PFSK-1 (cell line): ENCODE measurements around the gene ACAA2.

ENCODE experiments used
- FOXP2 ChIP-seq: optimal IDR thresholded peaks from 2 replicates; pipeline ENCODE3; 2011; ENCODE audit warnings: borderline replicate concordance, control low read depth, inconsistent platforms; ENCODE audit not compliant: insufficient read depth; ENCODE audit errors: extremely low read length, extremely low read depth
- POLR2AphosphoS5 ChIP-seq: IDR thresholded peaks from 2 replicates; pipeline ENCODE4 v1.6.1; 2012; ENCODE audit warnings: low read depth, mild to moderate bottlenecking, control low read depth, low read length, moderate library complexity
- REST ChIP-seq, 2 experiments: IDR thresholded peaks; 2 replicates each; pipeline versions ENCODE4 v1.6.1 to v1.8.0; 2011 to 2012; ENCODE audit warnings: low read depth in 2 of 2, low read length in 2 of 2, control low read depth in 1 of 2, inconsistent platforms in 1 of 2, mild to moderate bottlenecking in 1 of 2, moderate library complexity in 1 of 2; ENCODE audit not compliant: insufficient read depth in 1 of 2
- SIN3A ChIP-seq: IDR thresholded peaks from 2 replicates; pipeline ENCODE4 v1.6.1; 2012; ENCODE audit warnings: mild to moderate bottlenecking, low read length, moderate library complexity, borderline replicate concordance; ENCODE audit not compliant: insufficient read depth
- TAF1 ChIP-seq: IDR thresholded peaks from 2 replicates; pipeline ENCODE4 v1.6.1; 2012; ENCODE audit warnings: low read length, control low read depth, borderline replicate concordance; ENCODE audit not compliant: insufficient read depth

ACAA2 gene

DNA sequence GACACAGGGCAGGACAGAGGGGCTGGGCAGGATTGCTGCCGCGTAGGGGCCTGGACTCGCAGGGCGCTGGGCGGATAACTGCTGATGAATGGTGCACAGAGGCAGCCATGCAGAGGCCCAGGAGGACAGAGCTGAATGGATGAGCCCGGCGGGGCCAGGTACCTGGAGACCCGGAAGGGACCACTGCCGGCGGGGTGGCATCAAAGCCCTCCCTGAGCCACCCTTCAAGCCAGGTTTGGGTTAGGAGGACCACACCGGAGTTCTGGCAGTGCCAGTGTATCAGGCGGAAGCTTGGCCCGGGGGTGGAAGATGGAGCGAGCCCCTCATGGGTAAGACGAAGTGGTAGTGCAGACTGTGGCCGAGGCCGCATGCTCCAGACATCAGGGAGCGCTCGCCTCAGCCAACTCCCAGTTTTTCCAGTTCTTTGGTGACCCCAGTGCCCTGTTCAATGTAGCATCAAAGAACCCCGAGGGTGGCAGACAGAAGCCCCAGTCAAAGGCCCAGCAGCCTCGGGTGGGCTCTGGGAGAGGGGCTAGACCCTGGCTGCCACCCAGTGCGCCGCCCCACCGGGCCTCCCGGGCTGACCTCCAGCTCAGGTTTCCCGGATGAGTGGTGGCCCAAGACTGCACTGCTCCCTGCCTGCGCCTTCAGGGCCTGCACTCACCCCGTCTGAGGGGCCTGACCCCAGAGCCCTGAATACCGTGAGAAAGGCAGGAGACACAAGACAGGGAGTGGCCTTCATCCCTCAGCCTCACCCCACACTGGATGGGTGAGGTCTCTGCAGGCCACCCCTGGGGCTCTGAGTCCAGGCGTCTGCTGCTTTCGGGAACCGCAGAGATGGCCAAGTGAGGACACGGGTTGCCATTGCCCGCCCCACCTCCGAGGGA lies 50.9 kb downstream of the ACAA2 start:
- no peak for TF ChIP-seq TAF1
- TF ChIP-seq FOXP2, result no peak
- TF ChIP-seq REST (IDR thresholded peaks at IDR 0.05; ENCODE audit: insufficient read depth in 1 of 2, low read depth in 2 of 2, low read length in 2 of 2), result no peak
- no peak for TF ChIP-seq POLR2AphosphoS5
- no peak for TF ChIP-seq SIN3A

GRCh38 chr18:49761771-49762170 lies 51.6 kb downstream of the ACAA2 start:
- TF ChIP-seq POLR2AphosphoS5 (no peak), TAF1 (no peak), SIN3A (no peak), FOXP2 (no peak), REST (IDR thresholded peaks at IDR 0.05; ENCODE audit: insufficient read depth in 1 of 2, low read depth in 2 of 2, low read length in 2 of 2) (no peak)

- TF ChIP-seq TAF1 (no peak), SIN3A (no peak), REST (IDR thresholded peaks at IDR 0.05; ENCODE audit: insufficient read depth in 1 of 2, low read depth in 2 of 2, low read length in 2 of 2) (no peak), POLR2AphosphoS5 (no peak), FOXP2 (no peak)
These were observed 55.1 kb downstream of the ACAA2 start for GRCh38 chr18:49758263-49758610.

GRCh38 chr18:49757513-49758262 lies 55.6 kb downstream of the ACAA2 start:
- TF ChIP-seq REST (IDR thresholded peaks at IDR 0.05; ENCODE audit: insufficient read depth in 1 of 2, low read depth in 2 of 2, low read length in 2 of 2) (no peak), TAF1 (no peak), SIN3A (no peak), POLR2AphosphoS5 (no peak), FOXP2 (no peak)
